GM20000 (cell line): ENCODE data around the gene XXYLT1.

Experiments used
- DNase-seq: peaks from one replicate; pipeline ENCODE4 v3.0.0; 2012; ENCODE audit warnings: low spot score
- TF ChIP-seq, protein P1 (sequence below): IDR thresholded peaks from 2 replicates; pipeline ENCODE4 v1.5.1; 2012; ENCODE audit warnings: mild to moderate bottlenecking, control low read depth; ENCODE audit errors: extremely low read depth, missing control alignments

XXYLT1 gene

DNA sequence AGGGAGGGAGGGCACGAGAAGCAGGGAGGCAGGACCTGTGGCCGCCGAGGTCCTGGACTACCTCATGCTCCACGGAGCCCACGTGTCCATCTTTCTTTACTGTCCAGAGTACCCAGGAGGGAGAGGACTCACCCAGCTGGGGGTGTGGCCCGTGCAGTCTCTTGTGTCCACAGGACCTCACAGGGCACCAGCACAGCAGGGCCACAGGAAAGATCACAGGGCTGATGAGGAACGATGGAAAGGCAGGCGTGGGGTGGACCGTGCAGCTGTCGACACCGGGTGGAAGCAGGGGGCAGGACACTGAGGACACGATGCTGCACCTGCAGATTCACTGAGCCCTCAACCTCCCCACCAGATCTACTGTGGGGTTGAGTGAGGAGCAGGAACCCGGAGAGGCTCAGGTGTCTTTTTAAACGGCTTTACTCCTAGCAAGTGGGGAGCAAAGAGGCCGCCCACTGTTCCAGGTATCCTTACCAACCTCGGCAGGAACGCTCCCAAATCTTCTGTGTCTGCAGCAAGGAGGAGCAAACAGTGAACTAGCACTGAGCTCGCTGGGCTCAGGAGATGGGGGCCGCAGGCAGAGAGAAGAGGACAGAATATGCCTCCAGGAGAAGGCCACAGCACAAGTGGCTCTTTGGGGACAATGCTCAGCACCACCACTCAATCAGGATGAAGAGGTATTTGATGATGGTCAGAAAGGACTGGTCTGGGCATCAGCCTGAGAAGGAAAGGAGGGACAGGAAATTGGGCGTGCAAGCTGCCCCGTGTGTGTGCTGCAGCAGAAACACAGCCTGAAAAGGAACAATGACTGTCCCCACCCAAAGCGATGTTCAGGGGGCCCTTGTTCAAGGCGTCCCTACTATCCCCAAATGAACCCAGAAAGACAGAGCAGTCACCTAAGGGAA, 198.8 kb downstream of the XXYLT1 start:
- TF ChIP-seq, protein P1, sequence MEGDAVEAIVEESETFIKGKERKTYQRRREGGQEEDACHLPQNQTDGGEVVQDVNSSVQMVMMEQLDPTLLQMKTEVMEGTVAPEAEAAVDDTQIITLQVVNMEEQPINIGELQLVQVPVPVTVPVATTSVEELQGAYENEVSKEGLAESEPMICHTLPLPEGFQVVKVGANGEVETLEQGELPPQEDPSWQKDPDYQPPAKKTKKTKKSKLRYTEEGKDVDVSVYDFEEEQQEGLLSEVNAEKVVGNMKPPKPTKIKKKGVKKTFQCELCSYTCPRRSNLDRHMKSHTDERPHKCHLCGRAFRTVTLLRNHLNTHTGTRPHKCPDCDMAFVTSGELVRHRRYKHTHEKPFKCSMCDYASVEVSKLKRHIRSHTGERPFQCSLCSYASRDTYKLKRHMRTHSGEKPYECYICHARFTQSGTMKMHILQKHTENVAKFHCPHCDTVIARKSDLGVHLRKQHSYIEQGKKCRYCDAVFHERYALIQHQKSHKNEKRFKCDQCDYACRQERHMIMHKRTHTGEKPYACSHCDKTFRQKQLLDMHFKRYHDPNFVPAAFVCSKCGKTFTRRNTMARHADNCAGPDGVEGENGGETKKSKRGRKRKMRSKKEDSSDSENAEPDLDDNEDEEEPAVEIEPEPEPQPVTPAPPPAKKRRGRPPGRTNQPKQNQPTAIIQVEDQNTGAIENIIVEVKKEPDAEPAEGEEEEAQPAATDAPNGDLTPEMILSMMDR = no peak
- DNase-seq = no peak

DNA sequence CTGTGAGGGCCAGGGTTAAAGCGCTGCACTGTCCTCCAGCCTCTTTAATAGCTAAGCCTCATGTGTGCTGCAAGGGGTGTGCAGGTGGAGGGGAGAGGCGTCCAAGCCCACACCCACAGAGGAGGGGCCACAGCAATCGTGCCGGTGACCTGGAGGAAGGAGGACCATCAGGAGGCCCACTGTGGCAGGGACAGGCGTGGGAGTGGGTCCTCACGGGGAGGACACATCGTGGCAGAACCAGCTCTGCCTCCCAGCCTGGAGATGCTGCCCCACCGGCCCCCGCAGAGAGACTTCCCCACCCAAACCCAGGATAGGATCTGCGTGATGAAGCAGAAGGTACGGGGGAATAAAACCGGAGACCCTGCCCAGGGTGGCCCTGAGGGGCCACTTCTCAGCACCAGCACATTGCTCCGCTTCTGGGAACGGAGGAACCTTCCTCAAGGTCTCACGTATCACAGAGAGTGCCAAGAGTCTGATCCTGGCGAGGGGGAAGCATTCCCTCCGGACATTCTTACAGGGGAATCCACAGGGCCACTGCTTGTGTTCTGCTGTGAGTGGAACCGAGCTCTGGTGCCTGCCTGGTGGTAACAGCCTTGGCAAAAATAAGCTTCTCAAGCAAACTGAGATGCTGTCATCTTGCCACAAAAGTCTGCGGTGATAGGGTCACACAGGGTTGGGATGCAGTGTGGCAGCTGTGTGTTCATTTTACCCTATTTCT, 199.8 kb downstream of the XXYLT1 start:
- DNase-seq = no peak
- TF ChIP-seq, protein P1 = no peak

DNA sequence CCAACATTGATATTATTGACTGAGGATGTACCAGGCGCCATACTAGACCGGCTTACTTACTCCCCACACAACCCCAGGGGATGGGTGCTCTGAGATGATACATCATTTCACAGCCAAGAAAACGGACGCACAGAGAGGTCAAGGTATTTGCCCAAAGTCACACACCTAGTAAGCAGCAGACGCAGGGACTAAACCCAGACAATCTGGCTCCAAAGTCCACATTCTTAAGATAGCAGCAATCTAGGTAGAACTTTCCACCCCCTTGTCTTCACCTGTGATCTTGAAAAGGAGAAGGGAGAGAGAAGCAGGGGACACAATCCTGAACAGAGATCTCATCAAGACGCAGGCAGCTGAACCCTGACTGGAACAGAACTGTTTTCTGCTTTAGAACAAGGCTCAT, 200.6 kb downstream of the XXYLT1 start:
- TF ChIP-seq, protein P1 = no peak
- DNase-seq = no peak

DNA sequence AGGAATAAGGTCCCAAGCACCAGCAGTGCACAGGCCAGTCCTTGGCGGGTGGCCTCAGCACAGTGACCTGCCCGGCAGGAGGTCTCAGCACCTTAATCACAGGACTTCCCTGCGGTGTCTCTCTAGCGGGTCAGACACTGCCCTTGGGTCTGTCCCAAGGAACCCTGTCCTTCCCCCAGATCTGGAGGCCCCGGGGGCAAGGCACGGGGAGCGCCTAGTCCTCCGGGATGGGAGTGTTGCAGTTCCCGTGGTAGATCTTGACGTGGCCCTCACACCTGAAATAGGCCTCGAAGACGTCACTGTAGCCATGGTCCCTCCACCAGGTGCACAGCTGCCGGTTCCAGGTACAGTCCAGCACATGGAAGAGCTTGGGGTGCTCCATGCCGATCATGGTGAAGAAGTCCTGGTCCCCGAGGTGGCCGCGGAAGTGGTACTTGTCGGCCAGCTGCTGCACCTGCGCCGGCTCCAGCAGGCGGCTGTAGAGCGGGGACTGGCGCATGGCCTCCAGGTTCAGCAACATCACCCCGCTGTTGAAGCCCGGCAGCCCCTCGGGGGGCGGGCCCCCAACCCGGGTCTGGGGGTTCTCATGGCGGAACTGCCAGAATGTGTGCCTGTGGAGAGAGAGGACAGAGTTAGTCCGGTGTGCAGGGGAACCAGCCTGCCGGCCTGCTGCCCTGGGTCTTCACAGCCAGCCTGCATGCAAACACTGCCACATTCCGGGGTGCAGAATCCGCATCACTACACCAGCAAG, 201.3 kb downstream of the XXYLT1 start:
- DNase-seq = no peak
- TF ChIP-seq, protein P1 = no peak

DNA sequence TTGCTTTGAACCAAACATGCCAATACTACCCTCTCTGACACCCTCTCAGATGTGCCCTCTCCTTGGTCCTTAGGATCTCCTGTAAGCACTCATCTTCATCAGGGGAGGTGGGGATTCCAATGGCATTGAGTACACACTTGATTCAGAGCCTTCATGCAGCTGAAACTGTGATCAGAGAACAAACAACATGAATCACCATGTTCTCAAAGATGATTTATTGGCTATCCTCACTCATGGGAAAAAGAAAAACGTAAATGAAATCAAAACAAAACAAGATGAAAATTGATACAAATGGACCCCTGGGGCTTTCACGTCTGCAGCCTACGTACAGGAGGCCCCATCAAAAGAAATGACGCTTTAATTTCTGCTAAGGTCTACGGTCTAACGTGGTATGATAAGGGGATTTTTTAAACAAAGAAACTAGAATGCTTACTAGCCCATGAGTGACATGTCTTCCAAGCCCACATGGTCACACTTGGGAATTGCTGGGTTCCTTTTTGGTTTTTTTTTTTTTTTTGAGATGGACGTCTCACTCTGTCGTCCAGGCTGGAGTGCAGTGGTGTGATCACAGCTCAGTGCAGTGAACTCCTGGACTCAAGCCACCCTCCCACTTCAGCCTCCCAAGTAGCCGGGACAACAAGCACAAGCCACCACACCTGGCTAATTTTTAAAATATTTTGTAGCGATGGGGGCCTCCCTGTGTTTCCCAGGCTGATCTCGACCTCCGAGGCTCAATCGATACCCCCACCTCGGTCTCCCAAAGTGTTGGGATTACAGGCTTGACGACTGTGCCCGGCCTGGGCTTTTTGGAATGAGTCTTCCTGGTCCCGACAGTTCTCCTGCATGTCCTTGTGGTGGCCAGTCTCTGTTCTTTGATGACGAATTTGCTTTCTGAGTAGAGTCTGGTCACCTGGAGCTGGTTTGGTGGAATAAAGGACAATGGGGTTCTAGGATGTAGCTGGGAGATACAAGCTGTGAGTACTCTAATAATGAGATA, 202.6 kb downstream of the XXYLT1 start:
- TF ChIP-seq, protein P1 = no peak
- no peak for DNase-seq

DNA sequence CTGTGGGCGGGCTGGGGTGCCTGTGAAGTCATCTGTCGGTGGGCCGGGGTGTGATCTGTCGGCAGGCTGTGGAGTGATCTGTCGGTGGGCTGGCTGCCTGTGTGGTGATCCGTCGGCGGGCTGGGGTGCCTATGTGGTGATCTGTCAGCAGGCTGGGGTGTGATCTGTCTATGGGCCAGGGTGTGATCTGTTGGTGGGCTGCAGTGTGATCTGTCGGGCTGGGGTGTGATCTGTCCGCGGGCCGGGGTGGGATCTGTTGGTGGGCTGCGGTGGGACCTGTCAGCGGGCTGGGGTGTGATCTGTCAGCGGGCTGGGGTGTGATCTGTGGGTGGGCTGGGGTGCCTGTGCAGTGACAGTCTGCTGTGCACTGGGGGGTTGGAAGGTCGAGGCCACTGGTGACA, 204.5 kb downstream of the XXYLT1 start:
- TF ChIP-seq, protein P1 = no peak
- no peak for DNase-seq
